ENCODE measurements around the gene C1orf53.

Gene C1orf53

GRCh38 chr1:197908716-197909220 lies 6.3 kb downstream of the C1orf53 start:
- no peak for DNase-seq (ENCODE audit: low spot score)

DNA sequence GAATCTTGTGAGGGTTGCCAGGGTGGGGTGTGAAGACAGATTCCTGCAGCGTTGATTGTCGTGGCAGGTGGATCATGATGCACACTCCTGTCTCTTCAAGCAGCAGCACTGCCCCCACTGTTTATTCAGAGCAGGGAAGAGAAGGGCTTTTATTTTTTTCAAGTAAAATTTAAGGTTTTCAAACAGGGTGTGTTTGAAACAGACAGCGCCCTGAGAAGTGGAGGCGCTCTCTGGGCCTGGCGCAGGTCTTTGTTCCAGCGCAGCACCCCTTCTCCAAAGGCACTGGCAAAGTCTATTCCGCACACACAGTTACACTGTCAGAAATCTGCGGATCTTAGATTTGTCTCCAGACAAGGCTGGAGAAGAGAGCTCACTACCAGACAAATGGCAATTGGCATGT lies 7.0 kb downstream of the C1orf53 start:
- no peak for DNase-seq (ENCODE audit: low spot score)

- no peak for DNase-seq (ENCODE audit: low spot score)
Observed at GRCh38 chr1:197910120-197910991, 7.9 kb downstream of the C1orf53 start.

DNA sequence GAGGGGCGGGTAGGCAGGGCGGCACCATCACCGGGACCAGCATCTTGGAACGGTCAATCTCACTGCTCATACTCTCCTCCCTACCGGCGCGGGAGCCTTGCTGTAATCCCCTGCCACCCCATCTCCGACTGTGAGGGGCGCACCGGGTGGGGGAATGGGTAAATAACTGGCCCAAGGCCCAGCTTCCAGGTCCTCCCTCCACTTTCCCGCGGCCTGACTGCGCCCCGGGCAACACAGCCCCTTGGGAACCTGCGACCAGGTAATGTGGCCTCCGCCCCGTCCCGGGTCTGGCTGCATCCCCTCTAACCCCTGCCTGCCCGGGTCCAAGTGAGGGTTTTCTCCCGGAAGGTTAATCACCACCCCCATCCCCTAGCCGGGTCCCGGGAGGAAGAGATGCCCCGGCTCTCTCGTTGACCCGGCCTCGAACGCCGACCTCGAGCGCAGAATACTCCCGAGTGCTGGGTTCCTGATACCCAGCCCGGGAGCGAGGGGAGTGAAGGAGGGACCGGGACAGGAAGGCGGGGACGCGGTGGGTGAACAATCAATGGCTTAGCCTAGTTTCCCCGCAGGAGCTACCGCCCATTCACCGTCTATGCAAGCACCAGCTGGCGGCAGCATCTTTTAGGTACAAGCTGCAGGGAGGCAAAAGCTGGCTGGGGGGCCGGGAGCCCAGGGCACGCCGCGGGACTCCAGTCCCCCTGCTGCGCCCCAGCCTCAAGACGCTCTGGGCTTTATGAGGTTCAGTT lies 8.9 kb downstream of the C1orf53 start:
- peak; percentile 53 for DNase-seq (ENCODE audit: low spot score)

- DNase-seq (ENCODE audit: low spot score) = peak; percentile 65
Observed at GRCh38 chr1:197911857-197912696, 9.6 kb downstream of the C1orf53 start.

- DNase-seq (ENCODE audit: low spot score) = peak; percentile 50
Observed at GRCh38 chr1:197912739-197913494, 10.5 kb downstream of the C1orf53 start.

GRCh38 chr1:197913495-197914276 lies 11.3 kb downstream of the C1orf53 start:
- no peak for DNase-seq (ENCODE audit: low spot score)

DNA sequence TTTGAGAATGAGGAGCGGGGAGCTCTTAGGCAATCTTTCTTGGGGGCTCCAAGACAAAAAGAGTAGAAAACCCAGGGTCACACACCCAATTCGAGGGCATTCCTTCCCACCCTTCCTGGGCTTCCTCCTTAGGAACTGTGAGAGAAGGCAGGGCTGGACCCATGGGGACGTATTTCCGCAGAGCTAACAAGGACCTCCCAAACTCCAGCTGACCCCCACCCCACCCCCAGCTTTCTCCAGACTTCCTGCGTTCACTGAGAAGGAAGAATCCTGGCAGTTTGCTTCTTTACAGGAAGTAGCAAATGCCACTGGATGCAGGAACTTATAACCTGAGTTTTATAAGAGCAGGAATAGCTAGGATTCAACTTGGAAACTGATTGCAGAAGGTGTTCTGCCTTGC lies 12.1 kb downstream of the C1orf53 start:
- DNase-seq (ENCODE audit: low spot score) = no peak

DNA sequence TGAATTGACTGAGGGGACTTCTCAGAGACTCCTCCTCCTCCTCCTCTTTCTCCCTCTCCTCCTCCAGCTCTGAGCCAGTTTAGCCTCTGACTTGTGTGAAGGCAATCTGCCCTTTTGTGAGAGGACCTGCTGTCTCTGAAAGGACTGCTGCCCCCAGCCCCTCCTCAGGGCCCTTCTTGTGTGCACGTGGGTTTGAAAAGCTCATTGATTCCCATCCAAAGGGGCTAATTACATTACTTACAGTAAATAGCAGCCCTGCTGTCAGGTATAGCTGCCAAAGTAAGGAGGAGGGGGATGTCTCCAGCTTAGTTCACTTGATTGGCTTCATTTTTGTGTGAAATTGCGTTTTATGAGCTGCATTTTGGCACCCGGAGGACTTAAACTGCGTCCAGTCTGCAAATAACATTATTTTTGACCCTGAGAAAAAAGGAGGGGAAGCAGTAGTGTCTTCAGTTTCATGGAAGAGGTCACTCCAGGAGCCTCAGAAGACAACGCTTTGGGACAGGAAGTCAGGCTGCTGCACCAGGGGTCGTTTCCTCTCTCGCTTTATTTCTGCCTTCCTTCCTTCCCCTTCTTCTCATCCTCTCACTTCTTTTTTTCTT lies 12.9 kb downstream of the C1orf53 start:
- DNase-seq (ENCODE audit: low spot score) = peak; percentile 54

GRCh38 chr1:197915862-197916499 lies 13.6 kb downstream of the C1orf53 start:
- peak; percentile 82 for DNase-seq (ENCODE audit: low spot score)

DNA sequence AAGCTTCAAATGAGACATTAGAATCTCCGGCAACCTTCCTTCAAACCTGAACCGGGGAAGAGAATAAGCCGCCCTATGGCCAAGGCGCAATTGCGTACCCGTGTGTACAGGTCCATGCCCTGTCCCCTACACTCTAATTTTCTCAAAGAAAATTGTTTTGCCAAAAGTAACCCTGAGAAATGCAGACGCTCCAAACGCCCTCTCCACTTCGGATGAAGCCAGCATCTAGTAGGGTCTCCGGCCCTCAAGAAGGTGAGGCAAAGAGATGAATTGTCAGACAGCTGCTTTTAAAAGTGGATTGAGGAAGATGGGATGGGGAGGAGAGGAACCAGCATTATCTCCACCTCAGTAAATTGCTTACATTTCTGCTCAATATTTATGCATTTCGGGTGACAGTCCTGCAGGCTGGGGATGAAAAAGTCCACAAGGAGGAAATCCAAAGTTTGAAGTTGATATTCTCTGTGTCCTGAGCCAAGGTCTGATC lies 14.1 kb downstream of the C1orf53 start:
- no peak for DNase-seq (ENCODE audit: low spot score)

DNA sequence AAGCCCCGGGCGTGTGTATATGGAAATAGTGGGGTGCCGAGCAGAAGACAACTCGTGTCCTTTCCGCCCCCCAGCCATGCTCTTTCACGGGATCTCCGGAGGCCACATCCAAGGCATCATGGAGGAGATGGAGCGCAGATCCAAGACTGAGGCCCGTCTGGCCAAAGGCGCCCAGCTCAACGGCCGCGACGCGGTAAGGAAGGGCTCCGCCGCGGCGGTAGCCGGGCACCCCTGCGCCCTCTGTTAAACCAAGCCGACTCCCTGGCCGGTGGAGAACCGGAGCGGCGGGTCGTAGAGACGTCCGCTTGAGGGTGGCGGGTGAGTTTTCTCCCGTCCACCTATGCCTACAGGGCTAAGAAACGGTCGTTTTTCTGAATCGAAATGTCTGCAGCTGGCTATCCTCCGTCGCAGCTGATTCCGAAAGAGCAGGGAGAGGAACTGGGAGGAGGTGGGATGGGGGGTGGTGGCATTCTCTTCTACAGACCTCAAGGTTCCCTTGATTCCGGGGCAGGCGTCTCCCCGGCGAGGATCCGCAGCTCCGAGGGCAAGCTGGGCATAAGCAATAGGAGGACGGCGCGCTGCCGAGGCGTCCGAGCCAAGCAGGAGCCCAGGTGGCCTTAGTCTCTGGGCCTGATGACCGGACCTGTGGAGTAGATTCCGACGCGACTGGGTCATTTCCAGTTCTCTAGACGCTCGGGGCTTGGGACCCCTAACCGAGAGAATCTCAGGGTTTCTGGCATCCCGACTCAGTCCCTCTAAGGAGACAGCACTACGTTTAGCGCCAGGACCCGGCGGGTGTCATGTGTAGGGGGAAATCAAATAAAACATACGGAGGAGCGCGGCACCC lies 15.6 kb downstream of the C1orf53 start:
- peak; percentile 73 for DNase-seq (ENCODE audit: low spot score)

GRCh38 chr1:197918807-197919345 lies 16.4 kb downstream of the C1orf53 start:
- no peak for DNase-seq (ENCODE audit: low spot score)

DNA sequence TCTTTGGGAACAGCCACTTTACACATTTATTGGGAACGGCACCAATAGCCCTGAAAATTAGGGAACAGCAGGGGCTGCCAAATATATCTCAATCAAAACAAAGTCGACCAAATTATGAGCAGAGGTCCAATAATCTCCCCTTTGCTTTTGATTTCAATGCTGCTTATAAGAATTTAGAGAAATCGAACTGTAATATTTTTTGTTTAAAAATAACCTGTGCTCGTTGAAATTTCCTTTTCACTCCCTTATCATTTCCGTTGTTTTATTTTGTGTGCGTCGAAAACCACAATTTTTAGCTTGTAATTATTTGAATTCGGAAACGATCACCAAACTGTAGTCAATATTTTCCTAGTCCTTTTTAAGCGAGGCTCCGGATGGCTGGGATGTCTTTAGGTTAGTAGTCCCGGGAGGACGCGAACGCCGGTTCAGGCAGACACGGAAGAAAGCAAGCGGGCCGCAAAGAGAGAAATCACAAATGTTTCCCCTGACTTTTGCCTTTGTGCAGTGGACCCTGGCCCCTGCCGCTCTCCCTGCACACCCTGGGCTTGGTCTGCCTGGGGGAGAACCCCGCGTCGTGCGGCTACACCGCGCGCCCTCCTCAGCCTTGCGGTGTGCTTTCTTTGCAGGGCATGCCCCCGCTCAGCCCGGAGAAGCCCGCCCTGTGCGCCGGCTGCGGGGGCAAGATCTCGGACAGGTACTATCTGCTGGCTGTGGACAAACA lies 17.1 kb downstream of the C1orf53 start:
- DNase-seq (ENCODE audit: low spot score) = no peak

GRCh38 chr1:197920067-197920396 lies 17.6 kb downstream of the C1orf53 start:
- no peak for DNase-seq (ENCODE audit: low spot score)

DNA sequence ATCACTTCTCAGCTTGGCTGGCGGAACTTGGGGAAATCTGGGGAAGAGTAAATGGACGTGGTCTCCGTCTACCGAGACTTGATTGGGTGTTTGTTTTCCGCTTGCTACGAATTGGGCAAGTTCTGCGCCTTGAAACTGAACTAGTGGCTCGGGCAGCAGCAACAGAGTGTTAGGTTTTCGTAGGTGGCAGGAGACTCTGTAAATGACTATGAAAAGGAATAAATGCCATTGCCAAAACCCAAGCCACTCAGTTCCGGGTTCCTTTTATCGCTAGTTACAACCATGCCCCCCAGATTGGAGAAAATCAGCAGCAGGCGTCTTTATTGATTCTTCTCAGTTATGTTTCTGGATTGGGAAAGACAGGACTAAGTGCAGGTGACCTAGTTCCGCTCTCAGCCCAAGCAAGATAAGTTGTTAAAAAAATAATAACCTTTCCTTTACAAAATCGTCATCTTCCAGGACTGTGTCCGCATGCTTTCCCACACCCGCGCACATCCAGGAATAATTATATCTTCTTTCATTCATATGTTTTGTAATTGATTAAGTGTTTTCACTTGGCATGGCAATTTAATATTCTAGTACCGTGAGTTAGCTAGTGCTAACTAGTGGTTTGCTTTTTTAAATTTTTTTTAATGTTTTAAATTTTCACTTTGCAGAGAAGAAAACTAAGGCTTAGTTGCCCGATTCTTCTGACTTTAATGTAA lies 18.1 kb downstream of the C1orf53 start:
- no peak for DNase-seq (ENCODE audit: low spot score)

Data from left forelimb (tissue), 1 donor.